HG03139 (cell line): ENCODE results near the gene OTOG.
"Not testable (repeated sequence)": the region's sequence is repeated elsewhere in the genome, so short reads cannot be mapped to it uniquely, and the experiment has no call there.

Experiments used
- ATAC-seq: cut with Tn5 transposase; IDR thresholded peaks from one replicate; pipeline ENCODE4 v1.9.1; 2021; ENCODE audit not compliant: unreplicated experiment

Gene OTOG

DNA sequence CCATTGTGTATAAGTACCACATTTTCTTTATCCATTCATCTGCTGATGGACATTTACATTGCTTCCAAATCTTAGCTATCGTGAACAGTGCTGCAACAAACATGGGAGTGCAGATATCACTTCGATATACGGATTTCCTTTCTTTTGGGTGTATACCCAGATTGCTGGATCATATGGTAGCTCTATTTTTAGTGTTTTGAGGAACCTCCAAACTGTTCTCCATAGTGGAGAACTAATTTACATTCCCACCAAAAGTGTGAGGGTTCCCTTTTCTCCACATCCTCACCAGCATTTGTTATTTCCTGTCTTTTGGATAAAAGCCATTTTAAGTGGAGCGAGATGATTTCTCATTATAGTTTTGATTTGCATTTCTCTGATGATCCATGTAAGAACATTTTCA is 75.7 kb downstream of the OTOG start:
- ATAC-seq, result not testable (repeated sequence)

GRCh38 chr11:17629113-17629512 is 82.1 kb downstream of the OTOG start:
- ATAC-seq, result no peak

GRCh38 chr11:17630936-17631335 is 83.9 kb downstream of the OTOG start:
- ATAC-seq, result no peak

DNA sequence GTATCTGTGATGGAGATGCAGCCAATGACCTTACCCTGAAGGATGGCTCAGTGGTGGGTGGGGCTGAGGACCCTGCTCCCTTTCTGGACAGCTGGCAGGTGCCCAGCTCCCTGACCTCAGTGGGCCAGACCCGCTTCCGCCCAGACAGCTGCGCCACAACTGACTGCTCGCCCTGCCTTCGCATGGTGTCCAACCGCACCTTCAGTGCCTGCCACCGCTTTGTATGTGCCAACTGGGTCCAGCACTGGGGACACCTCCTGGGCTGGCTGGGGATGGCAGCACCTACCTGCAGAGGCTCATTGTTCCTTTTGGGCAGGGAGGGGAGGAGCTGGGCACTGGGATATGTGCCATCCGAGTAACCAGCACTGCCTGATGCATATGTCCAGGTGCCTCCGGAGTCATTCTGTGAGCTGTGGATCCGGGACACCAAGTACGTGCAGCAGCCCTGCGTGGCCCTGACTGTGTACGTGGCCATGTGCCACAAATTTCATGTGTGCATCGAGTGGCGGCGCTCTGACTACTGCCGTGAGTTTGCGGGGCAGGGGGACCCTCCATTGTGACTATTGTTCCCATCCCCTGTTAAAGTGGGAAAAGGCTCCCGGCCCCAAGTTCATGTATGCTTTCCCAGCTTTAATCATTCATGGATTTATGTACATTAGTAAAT is 84.8 kb downstream of the OTOG start:
- no peak for ATAC-seq

- ATAC-seq, result no peak
Measured at GRCh38 chr11:17633279-17633986, 86.4 kb downstream of the OTOG start.

DNA sequence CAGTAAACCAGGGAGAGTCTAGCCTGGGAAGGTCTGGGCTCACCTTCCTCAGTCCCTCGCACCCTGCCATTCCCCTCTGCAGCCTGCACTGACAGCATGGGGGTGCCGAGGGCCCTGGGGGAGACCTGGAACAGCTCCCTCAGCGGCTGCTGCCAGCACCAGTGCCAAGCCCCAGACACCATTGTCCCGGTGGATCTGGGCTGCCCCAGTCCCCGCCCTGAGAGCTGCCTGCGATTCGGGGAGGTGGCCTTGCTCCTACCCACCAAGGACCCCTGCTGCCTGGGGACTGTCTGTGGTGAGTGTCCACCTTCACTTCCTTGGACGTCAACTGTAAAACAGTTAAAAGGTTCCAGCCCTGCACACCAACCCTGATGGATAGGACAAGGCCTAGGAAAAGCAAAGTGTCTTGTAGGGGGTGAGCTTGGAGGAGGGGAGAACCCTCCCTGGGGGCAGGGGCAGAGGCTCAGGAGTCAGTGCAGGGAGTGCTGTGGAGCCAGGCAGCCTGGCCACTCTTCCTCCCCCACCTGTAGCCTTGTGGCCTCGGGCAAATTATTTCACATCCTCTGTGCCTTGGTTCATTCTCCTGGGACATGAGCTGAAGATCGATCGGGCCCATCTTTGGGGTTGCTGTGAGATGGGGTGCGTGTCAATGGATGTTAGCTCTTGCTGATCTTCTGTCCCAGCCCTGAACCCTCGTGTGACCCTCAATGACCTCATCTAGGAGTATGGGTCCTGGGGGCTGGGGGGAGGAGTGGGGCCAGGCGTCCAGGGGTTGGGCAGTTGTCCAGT is 87.1 kb downstream of the OTOG start:
- no peak for ATAC-seq

- no peak for ATAC-seq
Measured at GRCh38 chr11:17634776-17635550, 87.9 kb downstream of the OTOG start.

- no peak for ATAC-seq
Measured at GRCh38 chr11:17635551-17635938, 88.5 kb downstream of the OTOG start.

DNA sequence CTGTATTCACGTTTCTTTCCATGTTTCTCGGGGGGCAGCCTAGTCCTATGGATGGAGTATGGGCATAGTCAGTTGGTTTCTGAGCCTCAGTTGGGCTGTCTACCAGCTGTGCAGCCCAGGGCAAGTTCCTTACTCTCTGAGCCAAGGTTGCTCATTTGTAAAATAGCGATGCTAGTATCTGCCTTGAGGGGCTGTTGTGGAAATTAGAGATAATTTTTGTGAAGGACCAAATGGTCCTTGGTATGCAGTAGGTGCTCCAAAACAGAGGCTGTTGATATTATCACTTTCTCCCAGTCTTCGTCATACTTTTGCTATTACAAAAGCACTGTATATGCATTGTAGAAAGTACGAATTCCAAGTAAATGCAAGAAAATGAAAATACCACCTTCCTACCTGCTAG is 89.7 kb downstream of the OTOG start:
- ATAC-seq, result no peak

- no peak for ATAC-seq
Measured at GRCh38 chr11:17637901-17638300, 90.8 kb downstream of the OTOG start.

DNA sequence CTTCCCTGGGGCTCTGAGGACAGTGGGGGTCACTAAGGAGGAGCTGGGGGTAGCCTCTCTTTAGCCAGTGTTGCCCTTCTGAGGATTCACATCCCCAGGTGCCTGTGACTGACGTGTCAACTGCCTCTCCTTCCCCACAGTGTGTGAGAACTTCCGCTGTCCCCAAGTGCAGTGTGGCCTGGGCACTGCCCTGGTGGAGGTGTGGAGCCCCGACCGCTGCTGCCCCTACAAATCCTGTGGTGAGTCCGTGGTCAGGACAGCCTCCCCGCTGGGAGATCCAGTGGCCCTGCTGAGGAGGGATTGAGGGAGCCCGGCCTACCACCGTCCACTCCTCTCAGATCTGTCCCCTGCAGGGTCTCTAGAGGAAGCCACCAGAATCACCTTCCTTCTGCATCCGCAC is 91.3 kb downstream of the OTOG start:
- no peak for ATAC-seq

GRCh38 chr11:17639091-17639490 is 92.0 kb downstream of the OTOG start:
- ATAC-seq, result no peak

- ATAC-seq, result no peak
Measured at GRCh38 chr11:17639781-17640180, 92.7 kb downstream of the OTOG start.

- ATAC-seq, result no peak
Measured at GRCh38 chr11:17640493-17641164, 93.6 kb downstream of the OTOG start.

GRCh38 chr11:17641792-17642350 is 94.8 kb downstream of the OTOG start:
- ATAC-seq, result no peak

- no peak for ATAC-seq
Measured at GRCh38 chr11:17642370-17642769, 95.3 kb downstream of the OTOG start.

DNA sequence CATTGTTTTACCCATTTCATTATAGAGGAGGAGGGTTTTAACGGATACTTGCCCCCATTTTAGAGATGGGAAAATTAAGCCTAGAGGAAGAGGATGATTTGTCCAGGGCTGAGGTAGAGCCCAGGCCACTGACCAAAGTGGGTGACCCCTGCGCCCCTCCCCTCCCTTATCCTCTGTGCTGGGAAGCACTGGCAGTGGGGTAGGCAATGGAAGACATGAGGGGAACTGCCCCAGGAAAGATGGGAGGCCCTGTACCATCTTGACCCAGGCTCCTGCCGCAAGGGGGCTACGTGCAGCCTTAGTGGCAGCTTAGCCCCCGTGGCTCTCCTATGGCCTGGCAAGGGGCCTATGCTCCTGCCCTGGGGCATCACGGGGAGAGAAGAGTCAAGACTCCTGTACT is 95.9 kb downstream of the OTOG start:
- ATAC-seq, result no peak

DNA sequence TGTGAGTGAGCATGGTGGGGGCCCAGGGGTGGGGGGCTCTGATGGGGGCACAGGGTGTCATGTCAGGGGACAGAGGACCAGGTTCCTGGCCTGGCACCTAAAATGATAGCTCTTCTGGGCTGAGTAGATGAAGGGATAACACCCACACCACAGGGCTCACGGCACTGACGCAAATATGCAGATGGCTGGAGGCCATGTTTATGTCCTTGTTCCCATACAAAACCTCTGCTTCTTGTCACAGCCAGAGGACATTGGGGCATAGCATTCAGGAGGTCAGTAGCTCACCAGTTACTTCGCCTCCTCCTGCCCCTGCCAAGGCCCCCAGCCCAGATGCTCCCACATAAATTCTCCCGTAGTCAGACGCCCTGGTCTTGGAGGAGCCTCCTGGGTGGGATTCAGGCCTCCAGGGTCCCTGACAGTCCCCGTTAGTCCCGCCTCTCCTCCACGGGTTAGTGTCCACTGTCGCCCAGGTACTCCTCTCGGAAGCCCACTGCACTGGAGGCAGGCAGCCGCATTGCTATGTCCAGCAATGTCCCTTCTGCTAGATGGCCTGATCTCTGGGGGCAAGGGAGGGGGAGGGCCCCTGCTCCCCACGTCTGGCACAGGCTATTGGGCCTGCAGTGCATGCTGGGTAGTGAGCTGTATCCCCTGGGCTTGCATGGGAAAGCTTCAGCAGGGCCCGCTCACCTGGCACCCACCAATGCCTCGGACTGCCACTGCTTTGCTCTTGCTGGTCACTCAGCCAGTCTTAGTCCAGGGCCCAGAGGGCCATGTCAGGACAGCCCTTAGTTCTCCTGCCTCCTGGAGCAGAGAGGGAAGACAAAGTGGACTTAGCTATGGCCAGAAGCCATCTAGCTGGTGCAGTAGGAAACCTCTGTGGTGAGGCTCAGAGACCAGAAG is 96.7 kb downstream of the OTOG start:
- ATAC-seq, result no peak

- ATAC-seq, result no peak
Measured at GRCh38 chr11:17645190-17645970, 98.3 kb downstream of the OTOG start.
